ENCODE data around the gene GDPD3. TPM values are rescaled to one million over a fixed set of nuclear protein-coding genes. Genes with fewer than 3 reads are reported as not detected.
A peak's percentile ranks its signal among the peaks of the same experiment; 100 is the strongest.

GDPD3 gene
- total RNA-seq, 1 donor from 2014 or later = 6.1 TPM

DNA sequence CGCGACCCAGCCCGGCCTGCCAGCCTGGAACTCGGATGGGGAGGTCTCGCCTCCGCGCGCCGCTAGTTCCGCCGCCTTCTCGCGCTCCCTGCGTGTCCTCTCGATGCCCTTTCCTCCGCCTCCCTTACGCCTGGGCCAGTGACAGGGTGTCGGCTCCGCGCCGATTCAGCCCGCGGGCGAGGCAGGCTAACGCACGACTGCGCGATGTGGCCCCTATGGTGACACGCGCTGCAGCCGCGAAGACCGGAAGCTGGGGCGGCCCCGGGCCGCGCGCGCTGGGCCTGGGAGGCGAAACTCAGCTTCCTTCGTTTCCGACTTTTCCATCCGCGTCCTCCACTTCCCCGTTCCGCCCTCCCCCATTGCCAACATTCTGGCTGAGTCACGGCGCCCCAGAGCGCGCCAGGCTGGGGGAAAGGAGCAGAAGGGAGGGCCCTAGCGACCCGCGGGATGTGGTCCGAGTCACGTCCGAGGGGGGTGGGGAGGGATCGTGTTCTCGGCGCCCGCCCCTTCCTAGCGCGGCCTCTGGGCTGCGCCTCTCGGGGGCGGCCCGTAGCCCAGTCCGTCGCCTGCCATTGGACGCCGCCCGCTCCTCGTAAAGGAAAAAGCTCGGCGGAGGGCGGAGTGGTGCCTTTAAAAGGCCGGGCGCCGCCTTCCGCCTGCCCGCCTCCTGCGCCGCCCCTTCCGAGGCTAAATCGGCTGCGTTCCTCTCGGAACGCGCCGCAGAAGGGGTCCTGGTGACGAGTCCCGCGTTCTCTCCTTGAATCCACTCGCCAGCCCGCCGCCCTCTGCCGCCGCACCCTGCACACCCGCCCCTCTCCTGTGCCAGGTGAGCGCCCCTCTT lies 48.0 kb downstream of the GDPD3 start, which contains the start of gene ALDOA:
TSS of gene ALDOA (plus strand) at position 659 of the 841 bp plus-strand sequence. CDS start 1,138 bp downstream, outside the sequence.
- intact Hi-C loops (cut with micrococcal nuclease) = loop anchor here (1.0 to 10.0 kb wide), 8 partner anchors 10 to 589 kb away; partner anchors contain the start of genes FBRS, INO80E, MAPK3 and PPP4C
- peaks cover 35% of the 10 kb centered on the region for H3K4me1 Mint-ChIP-seq
- CTCF ChIA-PET = interaction anchor here (0.5 to 2.9 kb wide), 4 partner anchors 10 to 333 kb away, joined by 3 to 24 read pairs (median 6); partner anchors contain the start of genes TBX6 and TLCD3B

DNA sequence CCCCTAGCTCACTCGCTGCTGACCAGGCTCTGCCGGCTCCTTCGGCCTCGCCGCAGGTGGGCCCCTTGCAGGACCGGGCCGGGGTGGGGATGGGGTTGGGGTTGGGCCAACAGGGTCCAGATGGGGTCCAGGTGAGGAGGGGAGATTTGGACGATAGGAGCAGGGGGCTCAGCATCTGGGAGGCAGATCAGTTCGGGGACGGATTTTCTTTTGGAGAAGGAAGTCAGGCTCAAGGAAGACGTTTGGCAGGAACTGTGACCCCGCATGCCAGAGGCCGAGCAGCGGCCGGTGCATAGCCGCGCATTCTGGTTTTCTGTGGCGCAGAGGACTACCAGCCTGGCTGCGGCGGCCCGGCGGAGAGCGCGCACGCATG lies 48.6 kb downstream of the GDPD3 start:
- TF ChIP-seq CTCF (IDR thresholded peaks at IDR 0.05) = no peak
- CTCF ChIA-PET = interaction anchor here (2.2 to 2.9 kb wide), 2 partner anchors 28 to 33 kb away, joined by 8 to 24 read pairs; partner anchors contain the start of genes TBX6 and TLCD3B
- Mint-ChIP-seq H3K27me3 (no peaks in the 10 kb centered on the region), H3K36me3 (ENCODE audit: low read depth) (peaks cover 33% of the 10 kb centered on the region), H3K4me1 (peaks cover 35% of the 10 kb centered on the region), H3K27ac (peak overlapping the region; percentile 99), H3K4me3 (peak overlapping the region; percentile 99), H3K9me3 (no peaks in the 10 kb centered on the region)
- POLR2A ChIA-PET = interaction anchor here (0.6 to 4.8 kb wide), 26 partner anchors 10 to 810 kb away, joined by 4 to 116 read pairs (median 7); partner anchors contain the start of genes CORO1A, DCTPP1, FBRS and HIRIP3
- DNase-seq (no peak), ATAC-seq (ENCODE audit: low read depth) (no peak)
- intact Hi-C loops (cut with micrococcal nuclease) = loop anchor here (1.0 to 10.0 kb wide), 8 partner anchors 11 to 590 kb away; partner anchors contain the start of genes FBRS, INO80E, MAPK3 and PPP4C

More for the DNA sequence above, 48.0 kb downstream of the GDPD3 start, which contains the start of gene ALDOA:
- H3K27ac Mint-ChIP-seq = peak within 1 kb of the TSS; percentile 99
- no peaks in the 10 kb centered on the region for H3K27me3 Mint-ChIP-seq
- DNase-seq (peak; percentile 91), ATAC-seq (ENCODE audit: low read depth) (peak; percentile 86)
- H3K36me3 Mint-ChIP-seq (ENCODE audit: low read depth) = peaks cover 39% of the 10 kb centered on the region
- H3K4me3 Mint-ChIP-seq = peak within 1 kb of the TSS; percentile 99
- no peak for TF ChIP-seq CTCF (IDR thresholded peaks at IDR 0.05)
- H3K9me3 Mint-ChIP-seq = no peaks in the 10 kb centered on the region
- POLR2A ChIA-PET = interaction anchor here (0.6 to 4.8 kb wide), 37 partner anchors 10 to 1081 kb away, joined by 3 to 116 read pairs (median 6); partner anchors contain the start of genes CORO1A, DCTPP1, FBRS and HIRIP3

DNA sequence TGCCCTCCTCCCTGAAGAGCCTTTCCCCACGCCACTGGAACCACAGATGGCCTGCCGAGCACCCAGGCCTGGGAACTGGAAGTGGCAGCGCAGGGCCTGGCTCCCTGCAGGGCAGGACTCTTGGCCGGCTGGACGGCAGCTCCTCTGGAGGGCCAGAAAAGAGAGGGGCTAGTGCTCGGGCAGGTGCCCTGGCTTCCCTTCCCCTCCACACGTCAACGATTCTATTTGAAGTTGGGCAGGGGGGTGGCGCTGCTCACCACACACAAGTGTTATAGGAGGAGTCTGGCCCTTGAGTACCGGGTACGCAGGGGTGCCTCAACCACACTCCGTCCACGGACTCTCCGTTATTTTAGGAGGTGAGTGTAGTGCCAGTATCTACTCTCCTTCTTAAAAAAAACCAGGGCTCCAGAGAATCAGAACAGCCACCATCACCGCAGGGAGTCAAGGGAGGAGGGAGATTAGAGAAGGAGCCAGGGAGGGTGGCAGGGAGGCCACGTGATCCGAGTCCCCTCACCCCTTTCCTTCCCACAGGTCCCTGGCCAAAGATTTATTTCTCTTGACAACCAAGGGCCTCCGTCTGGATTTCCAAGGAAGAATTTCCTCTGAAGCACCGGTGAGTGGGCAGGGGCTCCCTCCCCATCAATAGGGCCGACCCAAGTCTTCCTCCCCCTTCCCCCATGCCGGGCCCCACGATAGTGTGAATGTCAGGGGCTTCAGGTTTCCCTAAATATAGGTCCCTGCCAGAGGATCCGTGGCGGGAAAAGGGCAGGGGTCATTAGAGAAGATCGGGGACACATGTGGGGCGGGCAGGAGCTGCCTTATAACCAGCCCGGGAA lies 49.2 kb downstream of the GDPD3 start:
- peak overlapping the region; percentile 99 for H3K4me3 Mint-ChIP-seq
- DNase-seq (peak; percentile 56), ATAC-seq (ENCODE audit: low read depth) (peak; percentile 35)
- no peaks in the 10 kb centered on the region for H3K27me3 Mint-ChIP-seq
- peaks cover 32% of the 10 kb centered on the region for H3K4me1 Mint-ChIP-seq
- intact Hi-C loops (cut with micrococcal nuclease) = loop anchor here (10.0 kb wide), 2 partner anchors 341 to 591 kb away; partner anchors contain the start of genes FBRS, PRR14 and ZNF771
- no peak for TF ChIP-seq CTCF (IDR thresholded peaks at IDR 0.05)
- no peaks in the 10 kb centered on the region for H3K9me3 Mint-ChIP-seq
- peaks cover 27% of the 10 kb centered on the region for H3K36me3 Mint-ChIP-seq (ENCODE audit: low read depth)
- H3K27ac Mint-ChIP-seq = peak overlapping the region; percentile 99
- ChIA-PET POLR2A (interaction anchor here (0.6 to 4.8 kb wide), 16 partner anchors 9 to 893 kb away, joined by 3 to 116 read pairs (median 8); partner anchors contain the start of genes CORO1A, DCTPP1, PAGR1 and PPP4C), CTCF (interaction anchor here (0.9 to 2.9 kb wide), 5 partner anchors 11 to 33 kb away, joined by 3 to 24 read pairs (median 6); partner anchors contain the start of genes TBX6 and TLCD3B)

DNA sequence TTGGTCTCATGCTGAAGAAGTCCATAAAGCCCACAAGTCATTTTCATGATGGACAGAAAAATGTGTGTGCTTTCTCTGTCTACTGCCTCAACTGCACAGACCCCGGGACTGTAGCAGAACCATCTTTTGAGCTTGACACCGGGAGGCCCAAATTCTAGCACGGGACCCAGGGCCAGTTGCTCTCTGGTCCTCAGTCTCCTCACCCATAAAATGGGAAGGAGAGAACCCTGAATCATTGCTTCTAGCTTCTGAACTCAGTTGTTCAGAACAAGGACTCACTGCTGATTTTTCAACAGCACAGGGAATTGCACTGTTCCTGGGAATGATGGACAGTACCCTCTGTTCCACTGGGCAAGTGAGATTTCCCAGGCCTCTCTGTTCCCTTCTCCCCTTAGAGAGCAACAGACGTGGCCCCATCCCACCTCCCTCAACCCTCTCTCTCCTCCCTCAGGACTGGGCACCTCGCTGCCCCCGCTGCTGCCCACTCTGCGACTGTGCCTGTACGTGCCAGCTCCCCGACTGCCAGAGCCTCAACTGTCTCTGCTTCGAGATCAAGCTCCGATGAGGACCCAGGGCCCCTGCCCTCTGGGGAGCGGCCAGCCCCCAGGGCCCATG lies 50.0 kb downstream of the GDPD3 start:
- no peaks in the 10 kb centered on the region for H3K9me3 Mint-ChIP-seq
- ATAC-seq (ENCODE audit: low read depth) (no peak), DNase-seq (no peak)
- H3K4me3 Mint-ChIP-seq = peak overlapping the region; percentile 99
- no peaks in the 10 kb centered on the region for H3K27me3 Mint-ChIP-seq
- intact Hi-C loops (cut with micrococcal nuclease) = loop anchor here (10.0 kb wide), 2 partner anchors 341 to 591 kb away; partner anchors contain the start of genes FBRS, PRR14 and ZNF771
- peaks cover 26% of the 10 kb centered on the region for H3K4me1 Mint-ChIP-seq
- TF ChIP-seq CTCF (IDR thresholded peaks at IDR 0.05) = no peak
- peak overlapping the region; percentile 99 for H3K27ac Mint-ChIP-seq
- ChIA-PET CTCF (interaction anchor here (0.9 to 1.1 kb wide), 3 partner anchors 10 to 29 kb away, joined by 3 to 6 read pairs (median 3); partner anchors contain the start of gene TBX6), POLR2A (interaction anchor here (0.6 to 4.8 kb wide), 7 partner anchors 11 to 894 kb away, joined by 3 to 75 read pairs (median 5); partner anchors contain the start of genes CORO1A, PPP4C and SETD1A)
- H3K36me3 Mint-ChIP-seq (ENCODE audit: low read depth) = peaks cover 20% of the 10 kb centered on the region

Measured in activated B cell treated with CpG ODN at 0.5 μM for 24 hours (primary cell).